CD4-positive, alpha-beta T cell treated with Interleukin-1 beta for 1 hour (primary cell): ENCODE measurements around the gene DRC1.
"Not testable (repeated sequence)": the region's sequence is repeated elsewhere in the genome, so short reads cannot be mapped to it uniquely, and the experiment has no call there.

ENCODE experiments used
- DNase-seq, 2 donors: peaks; one replicate each; pipeline ENCODE4 v3.0.0-alpha.2; 2020 to 2022

The DRC1 gene

GRCh38 chr2:26464390-26465265 is 62.9 kb downstream of the DRC1 start:
- DNase-seq: no peak

GRCh38 chr2:26465266-26465925 is 63.7 kb downstream of the DRC1 start:
- DNase-seq: no peak

- no peak for DNase-seq
Observed at GRCh38 chr2:26465981-26466471, 64.3 kb downstream of the DRC1 start.

- DNase-seq: no peak
Observed at GRCh38 chr2:26466662-26467310, 65.1 kb downstream of the DRC1 start.

GRCh38 chr2:26468544-26468943 is 66.8 kb downstream of the DRC1 start:
- not testable (repeated sequence) for DNase-seq

GRCh38 chr2:26469092-26469710 is 67.5 kb downstream of the DRC1 start:
- peak; percentile 48 to 54 for DNase-seq

GRCh38 chr2:26469955-26470354 is 68.2 kb downstream of the DRC1 start:
- DNase-seq: no peak

- no peak for DNase-seq
Observed at GRCh38 chr2:26470601-26471260, 69.0 kb downstream of the DRC1 start.

GRCh38 chr2:26471289-26471688 is 69.6 kb downstream of the DRC1 start:
- no peak for DNase-seq

GRCh38 chr2:26471766-26472706 is 70.3 kb downstream of the DRC1 start:
- DNase-seq: no peak

- DNase-seq: no peak
Observed at GRCh38 chr2:26472821-26473655, 71.3 kb downstream of the DRC1 start.

GRCh38 chr2:26473796-26474195 is 72.1 kb downstream of the DRC1 start:
- DNase-seq: no peak

- DNase-seq: no peak
Observed at GRCh38 chr2:26474261-26474785, 72.6 kb downstream of the DRC1 start.

GRCh38 chr2:26475037-26475436 is 73.3 kb downstream of the DRC1 start:
- no peak for DNase-seq

- no peak for DNase-seq
Observed at GRCh38 chr2:26475832-26476501, 74.2 kb downstream of the DRC1 start.

- no peak for DNase-seq
Observed at GRCh38 chr2:26477126-26477910, 75.6 kb downstream of the DRC1 start.

- no peak for DNase-seq
Observed at GRCh38 chr2:26477911-26478253, 76.2 kb downstream of the DRC1 start, which contains the start of gene OTOF. Gene OTOF, minus strand, starts transcription at chr2:26478124.

GRCh38 chr2:26478366-26478765 is 76.6 kb downstream of the DRC1 start:
- DNase-seq: no peak
